ENCODE results near the gene TMEM50B.

DNA sequence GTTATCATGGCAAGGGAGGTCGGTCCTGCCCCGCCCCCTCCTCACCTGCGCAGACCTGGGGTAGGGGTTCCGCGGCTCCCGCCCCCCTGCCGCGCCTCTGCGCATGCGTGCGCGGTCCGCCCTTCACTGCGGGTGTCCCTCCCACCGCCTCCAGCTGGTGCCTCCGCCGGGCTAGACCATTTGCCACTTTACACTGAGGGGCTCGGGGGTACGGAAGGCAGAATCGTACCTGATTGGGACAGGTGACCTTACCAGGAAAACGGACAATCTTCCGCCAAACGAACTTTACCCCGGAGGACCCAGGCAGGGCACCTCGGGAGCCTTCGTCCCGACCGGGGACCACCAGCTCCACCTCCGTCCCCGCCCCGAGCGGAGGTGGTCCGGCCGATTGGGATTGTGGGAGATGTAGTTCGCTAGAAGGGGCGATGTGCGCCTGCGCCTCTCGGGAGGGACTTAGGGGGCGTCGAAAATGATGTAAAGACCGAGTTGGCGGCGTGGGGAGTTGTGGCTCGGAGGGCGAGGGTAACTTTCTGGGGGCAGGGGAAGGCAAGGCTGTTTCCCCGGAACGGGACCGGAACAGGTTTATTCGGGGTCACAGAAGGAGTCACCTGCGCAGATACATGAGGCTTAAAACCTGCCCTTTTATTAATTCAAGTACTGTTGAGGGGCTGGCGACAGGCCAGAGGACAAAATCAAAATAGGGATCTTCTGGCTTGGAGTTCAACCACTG, 11.8 kb upstream of the TMEM50B start, which contains the start of gene DNAJC28:
- TF ChIP-seq, protein P1, sequence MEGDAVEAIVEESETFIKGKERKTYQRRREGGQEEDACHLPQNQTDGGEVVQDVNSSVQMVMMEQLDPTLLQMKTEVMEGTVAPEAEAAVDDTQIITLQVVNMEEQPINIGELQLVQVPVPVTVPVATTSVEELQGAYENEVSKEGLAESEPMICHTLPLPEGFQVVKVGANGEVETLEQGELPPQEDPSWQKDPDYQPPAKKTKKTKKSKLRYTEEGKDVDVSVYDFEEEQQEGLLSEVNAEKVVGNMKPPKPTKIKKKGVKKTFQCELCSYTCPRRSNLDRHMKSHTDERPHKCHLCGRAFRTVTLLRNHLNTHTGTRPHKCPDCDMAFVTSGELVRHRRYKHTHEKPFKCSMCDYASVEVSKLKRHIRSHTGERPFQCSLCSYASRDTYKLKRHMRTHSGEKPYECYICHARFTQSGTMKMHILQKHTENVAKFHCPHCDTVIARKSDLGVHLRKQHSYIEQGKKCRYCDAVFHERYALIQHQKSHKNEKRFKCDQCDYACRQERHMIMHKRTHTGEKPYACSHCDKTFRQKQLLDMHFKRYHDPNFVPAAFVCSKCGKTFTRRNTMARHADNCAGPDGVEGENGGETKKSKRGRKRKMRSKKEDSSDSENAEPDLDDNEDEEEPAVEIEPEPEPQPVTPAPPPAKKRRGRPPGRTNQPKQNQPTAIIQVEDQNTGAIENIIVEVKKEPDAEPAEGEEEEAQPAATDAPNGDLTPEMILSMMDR (conservative IDR thresholded peaks at IDR 0.05; ENCODE audit: low read depth, low read length) = no peak
- no peak for TF ChIP-seq EZH2 (IDR thresholded peaks at IDR 0.05; ENCODE audit: borderline replicate concordance, low read depth, low read length, poor library complexity, severe bottlenecking)

All from A673 (cell line).